ENCODE measurements around the gene JAK2.

The JAK2 gene

GRCh38 chr9:4994166-4994890 lies 9.3 kb downstream of the JAK2 start:
- Mint-ChIP-seq H3K4me3 (no peak overlapping the region), H3K9me3 (peaks cover 13% of the 10 kb centered on the region), H3K4me1 (peaks cover 7% of the 10 kb centered on the region), H3K36me3 (ENCODE audit: low read depth) (peaks cover 44% of the 10 kb centered on the region), H3K27me3 (ENCODE audit: low read depth, poor library complexity) (no peaks in the 10 kb centered on the region), H3K27ac (no peak overlapping the region)
- no peak for DNase-seq
- TF ChIP-seq, protein P1, sequence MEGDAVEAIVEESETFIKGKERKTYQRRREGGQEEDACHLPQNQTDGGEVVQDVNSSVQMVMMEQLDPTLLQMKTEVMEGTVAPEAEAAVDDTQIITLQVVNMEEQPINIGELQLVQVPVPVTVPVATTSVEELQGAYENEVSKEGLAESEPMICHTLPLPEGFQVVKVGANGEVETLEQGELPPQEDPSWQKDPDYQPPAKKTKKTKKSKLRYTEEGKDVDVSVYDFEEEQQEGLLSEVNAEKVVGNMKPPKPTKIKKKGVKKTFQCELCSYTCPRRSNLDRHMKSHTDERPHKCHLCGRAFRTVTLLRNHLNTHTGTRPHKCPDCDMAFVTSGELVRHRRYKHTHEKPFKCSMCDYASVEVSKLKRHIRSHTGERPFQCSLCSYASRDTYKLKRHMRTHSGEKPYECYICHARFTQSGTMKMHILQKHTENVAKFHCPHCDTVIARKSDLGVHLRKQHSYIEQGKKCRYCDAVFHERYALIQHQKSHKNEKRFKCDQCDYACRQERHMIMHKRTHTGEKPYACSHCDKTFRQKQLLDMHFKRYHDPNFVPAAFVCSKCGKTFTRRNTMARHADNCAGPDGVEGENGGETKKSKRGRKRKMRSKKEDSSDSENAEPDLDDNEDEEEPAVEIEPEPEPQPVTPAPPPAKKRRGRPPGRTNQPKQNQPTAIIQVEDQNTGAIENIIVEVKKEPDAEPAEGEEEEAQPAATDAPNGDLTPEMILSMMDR (IDR thresholded peaks at IDR 0.05): no peak

DNA sequence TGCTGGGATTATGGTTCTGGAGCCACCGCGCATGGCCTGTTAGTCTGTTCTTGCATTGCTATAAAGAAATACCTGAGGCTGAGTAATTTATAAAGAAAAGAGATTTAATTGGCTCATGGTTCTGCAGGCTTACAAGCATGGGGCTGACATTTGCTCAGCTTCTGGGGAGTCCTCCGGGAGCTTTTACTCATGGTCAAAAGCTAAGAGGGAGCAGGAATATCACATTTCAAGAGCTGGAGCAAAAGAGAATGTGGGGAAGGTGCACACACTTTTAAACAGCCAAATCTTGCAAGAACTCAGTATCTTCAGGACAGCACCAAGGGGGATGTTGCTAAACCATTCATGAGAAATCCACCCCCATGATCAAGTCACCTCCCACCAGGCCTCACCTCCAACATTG lies 12.1 kb downstream of the JAK2 start:
- Mint-ChIP-seq H3K36me3 (ENCODE audit: low read depth) (peaks cover 36% of the 10 kb centered on the region), H3K27ac (peak overlapping the region; percentile 22), H3K9me3 (peaks cover 13% of the 10 kb centered on the region), H3K27me3 (ENCODE audit: low read depth, poor library complexity) (no peaks in the 10 kb centered on the region), H3K4me3 (peak overlapping the region; percentile 28), H3K4me1 (peaks cover 7% of the 10 kb centered on the region)
- TF ChIP-seq, protein P1 (IDR thresholded peaks at IDR 0.05): no peak
- DNase-seq: no peak

GRCh38 chr9:4997631-4998030 lies 12.6 kb downstream of the JAK2 start:
- Mint-ChIP-seq H3K4me1 (peaks cover 7% of the 10 kb centered on the region), H3K27ac (no peak overlapping the region), H3K27me3 (ENCODE audit: low read depth, poor library complexity) (no peaks in the 10 kb centered on the region), H3K4me3 (no peak overlapping the region), H3K36me3 (ENCODE audit: low read depth) (peaks cover 32% of the 10 kb centered on the region), H3K9me3 (peaks cover 12% of the 10 kb centered on the region)
- no peak for DNase-seq
- TF ChIP-seq, protein P1 (IDR thresholded peaks at IDR 0.05): no peak

GRCh38 chr9:5002811-5003210 lies 17.7 kb downstream of the JAK2 start:
- Mint-ChIP-seq H3K36me3 (ENCODE audit: low read depth) (peaks cover 29% of the 10 kb centered on the region), H3K27ac (no peak overlapping the region), H3K4me1 (no peaks in the 10 kb centered on the region), H3K9me3 (peaks cover 30% of the 10 kb centered on the region), H3K27me3 (ENCODE audit: low read depth, poor library complexity) (no peaks in the 10 kb centered on the region), H3K4me3 (no peak overlapping the region)
- TF ChIP-seq, protein P1 (IDR thresholded peaks at IDR 0.05): no peak
- DNase-seq: no peak

DNA sequence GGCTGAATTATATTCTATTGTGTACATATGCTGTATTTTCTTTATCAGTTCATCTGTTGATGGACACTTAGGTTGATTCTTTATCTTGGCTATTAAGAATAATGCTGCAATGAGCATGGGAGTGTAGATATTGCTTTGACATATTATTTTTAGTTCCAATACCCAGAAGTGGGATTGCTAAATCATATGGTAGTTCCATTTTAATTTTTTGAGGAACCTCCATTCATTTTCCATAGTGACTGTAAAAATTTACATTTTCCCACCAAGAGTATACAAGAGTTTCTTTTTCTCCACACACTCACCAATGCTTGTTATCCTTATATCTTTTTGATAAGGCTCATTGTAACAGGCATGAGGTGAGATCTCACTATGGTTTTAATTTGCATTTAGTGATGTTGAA lies 19.4 kb downstream of the JAK2 start:
- Mint-ChIP-seq H3K36me3 (ENCODE audit: low read depth) (peaks cover 27% of the 10 kb centered on the region), H3K27ac (no peak overlapping the region)

More for the DNA sequence above, 19.4 kb downstream of the JAK2 start:
- H3K4me3 Mint-ChIP-seq: no peak overlapping the region
- H3K4me1 Mint-ChIP-seq: no peaks in the 10 kb centered on the region
- H3K27me3 Mint-ChIP-seq (ENCODE audit: low read depth, poor library complexity): no peaks in the 10 kb centered on the region
- H3K9me3 Mint-ChIP-seq: peaks cover 30% of the 10 kb centered on the region
- TF ChIP-seq, protein P1 (IDR thresholded peaks at IDR 0.05): no peak
- no peak for DNase-seq

Data from nephron progenitor cell (in vitro differentiated cells).